K562 (cell line): Measurements from ENCODE around the gene BANF2. TPM values are rescaled to one million over a fixed set of nuclear protein-coding genes. Genes with fewer than 3 reads are reported as not detected.

Experiments used
- ATAC-seq: fragments of 200-7000 bp; cut with Tn5 transposase; 3 replicates; pipeline ENCODE4 v1.9.1; 2020; ENCODE audit warnings: moderate library complexity
- BruUV-seq: library from RNA; stranded (reverse); fragments of 400-500 nt; replicated peaks from 2 replicates; lab custom pipeline; 2021; lab: Mats Ljungman, UMichigan
- CTCF ChIA-PET: fragments of 300-600 bp; formaldehyde crosslinking; extraction: SDS; loops from one replicate; lab custom pipeline; 2021; ENCODE audit warnings: low intra/inter-chr PET ratio; lab: Yijun Ruan, JAX
- POLR2A ChIA-PET: fragments of 300-600, 350-650 bp; sonication (Branson Sonifier 250); formaldehyde crosslinking; extraction: SDS; loops from one replicate; lab custom pipeline; 2021; ENCODE audit warnings: antibody characterized with exemption, inconsistent platforms; lab: Yijun Ruan, JAX
- DNase-seq, 4 experiments: peaks; one replicate each; pipeline versions ENCODE4 v3.0.0 to v3.0.0-alpha.2; 2011 to 2018; ENCODE audit warnings: low spot score in 3 of 4, mixed read lengths in 3 of 4; ENCODE audit errors: extremely low read depth in 1 of 4
- FAIRE-seq: peaks from 2 replicates; lab custom pipeline; 2011; peaks lifted over from hg19 to GRCh38; lab: Jason Lieb, UNC
- H2AFZ ChIP-seq: 2 replicates; pipeline ENCODE4 v1.6.0; 2011; ENCODE audit warnings: low read depth, low read length, control low read depth, inconsistent platforms
- H3K27ac ChIP-seq: fragments of 200-600 bp; 3 replicates; pipeline ENCODE4 v1.8.0; 2011; ENCODE audit warnings: low read depth, mild to moderate bottlenecking, control low read depth, inconsistent platforms, low read length, moderate library complexity, mixed read lengths; ENCODE audit errors: extremely low read depth
- H3K27me3 ChIP-seq, 2 experiments: fragments of 300-600 bp in 1 of 2; 2 replicates in 1 of 2; 3 replicates in 1 of 2; pipeline versions ENCODE4 v1.6.0 to v1.8.0; 2011; ENCODE audit warnings: inconsistent platforms in 2 of 2, low read length in 2 of 2, mild to moderate bottlenecking in 1 of 2, mixed read lengths in 1 of 2, moderate library complexity in 1 of 2; ENCODE audit not compliant: control insufficient read depth in 2 of 2, insufficient read depth in 2 of 2
- H3K36me3 ChIP-seq: fragments of 300-600 bp; 3 replicates; pipeline ENCODE4 v1.8.0; 2011; ENCODE audit warnings: mild to moderate bottlenecking, low read length, inconsistent platforms; ENCODE audit not compliant: control insufficient read depth, insufficient read depth
- H3K4me1 ChIP-seq, 2 experiments: fragments of 200-600 bp in 1 of 2; replicated peaks in 1 of 2; 2 replicates in 1 of 2; 3 replicates in 1 of 2; pipeline versions ENCODE4 v1.5.1 to v1.8.0; 2011; ENCODE audit warnings: inconsistent platforms in 2 of 2, low read length in 2 of 2, mild to moderate bottlenecking in 1 of 2, mixed read lengths in 1 of 2, moderate library complexity in 1 of 2; ENCODE audit not compliant: control insufficient read depth in 2 of 2, insufficient read depth in 2 of 2
- H3K4me2 ChIP-seq: 2 replicates; pipeline ENCODE4 v1.6.1; 2011; ENCODE audit warnings: low read length, control low read depth, inconsistent platforms, mixed read lengths; ENCODE audit not compliant: insufficient read depth
- H3K4me3 ChIP-seq: fragments of 200-600 bp; sonication (generic), shearing (Covaris generic); 2 replicates; pipeline ENCODE4 v1.5.1; 2016; ENCODE audit warnings: control low read depth, inconsistent platforms
- H3K79me2 ChIP-seq: fragments of 200-600 bp; 3 replicates; pipeline ENCODE4 v1.8.0; 2011; ENCODE audit warnings: low read length, inconsistent platforms; ENCODE audit not compliant: control insufficient read depth, insufficient read depth
- H3K9ac ChIP-seq, 2 experiments: 2 replicates each; pipeline versions ENCODE4 v1.6.0 to v1.6.1; 2011; ENCODE audit warnings: low read depth in 2 of 2, low read length in 2 of 2, control low read depth in 1 of 2, inconsistent platforms in 1 of 2, mild to moderate bottlenecking in 1 of 2, mixed read lengths in 1 of 2; ENCODE audit not compliant: insufficient read depth in 1 of 2
- H3K9me1 ChIP-seq: one replicate; pipeline ENCODE4 v1.6.0; 2011; ENCODE audit warnings: inconsistent platforms, mild to moderate bottlenecking, low read length, moderate library complexity; ENCODE audit not compliant: control insufficient read depth, insufficient read depth
- H3K9me3 ChIP-seq: replicated peaks from 2 replicates; pipeline ENCODE4 v1.5.1; 2011; ENCODE audit warnings: low read depth, low read length, inconsistent platforms; ENCODE audit not compliant: control insufficient read depth, insufficient read depth
- H4K20me1 ChIP-seq: replicated peaks from 2 replicates; pipeline ENCODE4 v1.6.1; 2011; ENCODE audit warnings: low read length, inconsistent platforms, mixed read lengths; ENCODE audit not compliant: control insufficient read depth, insufficient read depth
- ELF2 ChIP-seq: fragments of 250-450 bp; sonication (Bioruptor Pico); IDR thresholded peaks from 2 replicates; pipeline ENCODE4 v1.5.0; 2021; ENCODE audit warnings: mild to moderate bottlenecking
- FOXA1 ChIP-seq: fragments of 450-650 bp; IDR thresholded peaks from 2 replicates; pipeline ENCODE4 v1.6.1; 2016; ENCODE audit warnings: mild to moderate bottlenecking, borderline replicate concordance
- FOXM1 ChIP-seq, 2 experiments: fragments of 450-650 bp in 1 of 2; sonication (generic) in 1 of 2; formaldehyde crosslinking in 1 of 2; IDR thresholded peaks; 2 replicates each; pipeline versions ENCODE4 v1.6.1 to v1.9.0; 2017 to 2022; ENCODE audit warnings: low read depth in 2 of 2, mild to moderate bottlenecking in 2 of 2, missing genetic modification reagents in 1 of 2, moderate library complexity in 1 of 2
- HEY1 ChIP-seq: fragments of 250-450 bp; sonication (Bioruptor Pico); IDR thresholded peaks from 2 replicates; pipeline ENCODE4 v1.5.0; 2020; ENCODE audit warnings: mild to moderate bottlenecking, moderate library complexity, borderline replicate concordance
- MECOM ChIP-seq: fragments of 250-450 bp; sonication (Bioruptor Pico); IDR thresholded peaks from 2 replicates; pipeline ENCODE4 v1.8.0; 2022; ENCODE audit warnings: inconsistent platforms
- NFE2L1 ChIP-seq: fragments of 450-650 bp; IDR thresholded peaks from 2 replicates; pipeline ENCODE4 v1.6.1; 2016; ENCODE audit warnings: missing genetic modification characterization, low read depth, mild to moderate bottlenecking, missing compliant biosample characterization, moderate library complexity, borderline replicate concordance
- SMAD1 ChIP-seq: fragments of 150-350 bp; IDR thresholded peaks from 2 replicates; pipeline ENCODE4 v1.6.1; 2014; ENCODE audit warnings: low read length, low read depth; ENCODE audit not compliant: partially characterized antibody
- SUPT5H ChIP-seq: fragments of 450-650 bp; IDR thresholded peaks from 2 replicates; pipeline ENCODE4 v1.6.1; 2016
- YY1 ChIP-seq, 3 experiments: IDR thresholded peaks; 2 replicates each; pipeline ENCODE4 v1.6.1; 2011; ENCODE audit warnings: low read length in 2 of 3, mild to moderate bottlenecking in 2 of 3, moderate library complexity in 2 of 3, borderline replicate concordance in 1 of 3, control low read depth in 1 of 3, low read depth in 1 of 3; ENCODE audit not compliant: insufficient read depth in 3 of 3, insufficient replicate concordance in 2 of 3, control insufficient read depth in 1 of 3, insufficient read length in 1 of 3; ENCODE audit errors: extremely low read depth in 1 of 3
- WGBS: fragments of 100-300 bp; shearing (Covaris generic); methylation state at CpG from one replicate; pipeline ENCODE4 v1.1.6; 2016; ENCODE audit warnings: low coverage, mixed read lengths; ENCODE audit not compliant: insufficient coverage; ENCODE audit errors: missing lambda C conversion rate; 5-methylcytosine and 5-hydroxymethylcytosine counted together
- in situ Hi-C: fragments of 300-500 bp; cut with MboI; formaldehyde crosslinking; loops from 4 replicates; pipeline ENCODE4 v1.15.0; 2018; ENCODE audit warnings: inconsistent platforms, mixed read lengths
- intact Hi-C: fragments of 100-400 bp; cut with micrococcal nuclease; formaldehyde crosslinking; loops from 2 replicates; pipeline ENCODE4 v1.14.2; 2022
- polyA plus RNA-seq, 8 experiments: library from polyadenylated mRNA; depleted of rRNA in 4 of 8; stranded (reverse) in 5 of 8; unstranded in 3 of 8; fragments of >200 nt; fragmentation: Nextera tagmentation in 2 of 8; fragmentation: Illumina TruSeq in 1 of 8; extraction: Ambion mirVana in 2 of 8; extraction: Trizol in 1 of 8; gene quantifications; 2 replicates each; pipeline versions ENCODE4 v1.2.1 to v1.2.3, GENCODE V29; 2011 to 2014; ENCODE audit warnings: inconsistent platforms in 1 of 8, missing spikeins in 1 of 8
- total RNA-seq, 7 experiments: library from RNA; depleted of rRNA in 6 of 7; stranded (reverse); fragments of >200 nt in 6 of 7; fragmentation: Illumina TruSeq in 2 of 7; extraction: Trizol in 2 of 7; gene quantifications; 2 replicates each; pipeline versions ENCODE4 v1.2.1 to v1.2.3, GENCODE V29; 2011 to 2021; ENCODE audit warnings: low replicate concordance in 1 of 7
- TF ChIP-seq, protein P1 (sequence below): fragments of 450-650 bp; conservative IDR thresholded peaks from 2 replicates; pipeline ENCODE4 v1.6.1; 2016; ENCODE audit warnings: missing genetic modification characterization, low read depth, mild to moderate bottlenecking, control low read depth, missing compliant biosample characterization
- TF ChIP-seq, protein P2 (sequence below): fragments of 250-450 bp; sonication (Bioruptor Pico); IDR thresholded peaks from 2 replicates; pipeline ENCODE4 v1.8.0; 2021; ENCODE audit warnings: moderate library complexity, mild to moderate bottlenecking, inconsistent platforms

BANF2 gene
- total and polyA plus RNA-seq, 9 of the 15 experiments (the other 6 are each of a cell fraction or from before 2014, with no cell fraction given): not detected

DNA sequence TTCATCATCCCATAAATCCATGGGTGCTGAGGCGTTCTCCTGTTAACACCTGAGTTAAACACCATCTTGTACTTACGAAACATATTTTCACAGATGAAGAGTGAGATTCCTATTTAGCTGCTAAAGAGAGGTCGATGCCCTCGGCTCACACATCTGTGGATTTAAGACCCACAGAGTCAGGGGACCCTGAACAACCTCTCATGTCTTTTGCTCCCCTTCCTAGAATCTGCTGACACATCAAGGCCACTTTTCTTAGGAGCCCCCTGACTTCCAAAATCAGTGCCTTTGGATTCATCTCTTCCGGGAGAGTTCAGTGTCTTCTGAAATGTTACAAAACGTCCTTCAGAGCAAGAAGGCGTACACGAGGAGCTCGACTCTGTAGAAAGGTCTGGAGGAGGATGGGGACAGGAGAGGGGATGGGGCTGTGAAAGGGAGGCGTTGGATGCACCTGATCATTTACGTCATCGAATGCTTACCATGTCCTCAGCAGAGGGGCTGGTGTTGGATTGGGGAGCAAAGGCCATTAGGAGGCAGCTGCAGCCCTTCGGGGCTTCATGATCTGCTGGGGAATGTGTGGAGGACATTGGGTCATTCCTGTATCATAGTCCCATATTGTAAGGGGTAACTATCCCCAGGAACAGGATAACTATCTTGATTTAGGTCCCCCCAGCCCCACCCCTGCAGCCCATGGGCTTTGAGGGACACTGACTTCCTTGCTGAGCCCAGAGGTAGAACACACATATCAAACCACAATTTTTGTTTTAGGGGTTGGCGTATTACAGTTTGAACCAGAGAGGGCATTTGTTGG is 22.9 kb downstream of the BANF2 start:
- no peaks in the 10 kb centered on the region for H3K36me3 ChIP-seq
- H3K4me3 ChIP-seq: no peak overlapping the region
- H3K9me1 ChIP-seq: no peaks in the 10 kb centered on the region
- no peak overlapping the region for H2AFZ ChIP-seq
- DNase-seq (no peak), ATAC-seq (no peak), FAIRE-seq (no peak)
- no peak overlapping the region for H3K27ac ChIP-seq
- H3K4me1 ChIP-seq: no peaks in the 10 kb centered on the region
- H3K79me2 ChIP-seq: no peaks in the 10 kb centered on the region
- ChIA-PET POLR2A (interaction anchor here (0.6 kb wide), 1 partner anchor 12 kb away, joined by 3 read pairs; no protein-coding TSS in a partner anchor), CTCF (no interaction called here)
- in situ Hi-C loops (no loop called here), intact Hi-C loops (no loop called here)
- H3K9ac ChIP-seq: no peak overlapping the region
- 2% methylated on average over 14 of the region's 14 CpGs for WGBS
- no peaks in the 10 kb centered on the region for H3K9me3 ChIP-seq
- TF ChIP-seq SUPT5H (no peak), FOXM1 (IDR thresholded peaks at IDR 0.05; ENCODE audit: low read depth) (no peak), FOXM1 (CRISPR knock-in tag; IDR thresholded peaks at IDR 0.05; ENCODE audit: low read depth) (no peak), HEY1 (CRISPR knock-in tag) (no peak), MECOM (CRISPR knock-in tag) (no peak), NFE2L1 (tag) (no peak), YY1 (IDR thresholded peaks at IDR 0.05; ENCODE audit: borderline replicate concordance in 1 of 3, control insufficient read depth in 1 of 3, extremely low read depth in 1 of 3, insufficient read depth in 3 of 3, insufficient read length in 1 of 3, insufficient replicate concordance in 2 of 3, low read depth in 1 of 3, low read length in 2 of 3) (no peak), FOXA1 (no peak), SMAD1 (no peak), ELF2 (CRISPR knock-in tag) (no peak)
- TF ChIP-seq, protein P1, sequence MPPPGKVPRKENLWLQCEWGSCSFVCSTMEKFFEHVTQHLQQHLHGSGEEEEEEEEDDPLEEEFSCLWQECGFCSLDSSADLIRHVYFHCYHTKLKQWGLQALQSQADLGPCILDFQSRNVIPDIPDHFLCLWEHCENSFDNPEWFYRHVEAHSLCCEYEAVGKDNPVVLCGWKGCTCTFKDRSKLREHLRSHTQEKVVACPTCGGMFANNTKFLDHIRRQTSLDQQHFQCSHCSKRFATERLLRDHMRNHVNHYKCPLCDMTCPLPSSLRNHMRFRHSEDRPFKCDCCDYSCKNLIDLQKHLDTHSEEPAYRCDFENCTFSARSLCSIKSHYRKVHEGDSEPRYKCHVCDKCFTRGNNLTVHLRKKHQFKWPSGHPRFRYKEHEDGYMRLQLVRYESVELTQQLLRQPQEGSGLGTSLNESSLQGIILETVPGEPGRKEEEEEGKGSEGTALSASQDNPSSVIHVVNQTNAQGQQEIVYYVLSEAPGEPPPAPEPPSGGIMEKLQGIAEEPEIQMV (tag): no peak
- TF ChIP-seq, protein P2, sequence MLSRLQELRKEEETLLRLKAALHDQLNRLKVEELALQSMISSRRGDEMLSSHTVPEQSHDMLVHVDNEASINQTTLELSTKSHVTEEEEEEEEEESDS (CRISPR knock-in tag): no peak
- BruUV-seq: no TSS peak
- H3K27me3 ChIP-seq: peaks cover 2 to 26% of the 10 kb centered on the region in 2 experiments; a peak in 3 of 5 replicates
- no peak overlapping the region for H3K4me2 ChIP-seq
- H4K20me1 ChIP-seq: no peaks in the 10 kb centered on the region
